Esophagus (tissue), 2 donors: ENCODE data around the gene BLNK. TPM values are rescaled to one million over a fixed set of nuclear protein-coding genes. Genes with fewer than 3 reads are reported as not detected.
"Not testable (repeated sequence)": the region's sequence is repeated elsewhere in the genome, so short reads cannot be mapped to it uniquely, and the experiment has no call there.

Experiments
- H3K27ac ChIP-seq, 2 donors: one replicate each; pipeline ENCODE4 v1.5.1; 2013; ENCODE audit warnings: low read depth in 2 of 2, mild to moderate bottlenecking in 2 of 2, inconsistent platforms in 1 of 2, low read length in 1 of 2, moderate library complexity in 1 of 2
- H3K27me3 ChIP-seq, 2 donors: one replicate each; pipeline ENCODE4 v1.6.1; 2013; ENCODE audit warnings: low read length in 2 of 2, control low read depth in 1 of 2, mild to moderate bottlenecking in 1 of 2; ENCODE audit not compliant: insufficient read depth in 2 of 2, control insufficient read depth in 1 of 2
- H3K36me3 ChIP-seq, 2 donors: one replicate each; pipeline ENCODE4 v1.6.1; 2013; ENCODE audit warnings: low read length in 1 of 2; ENCODE audit not compliant: control insufficient read depth in 2 of 2, insufficient read depth in 2 of 2
- H3K4me1 ChIP-seq, 2 donors: one replicate each; pipeline ENCODE4 v1.6.1; 2013; ENCODE audit warnings: low read length in 1 of 2; ENCODE audit not compliant: control insufficient read depth in 2 of 2, insufficient read depth in 2 of 2
- H3K4me3 ChIP-seq, 2 donors: one replicate each; pipeline ENCODE4 v1.5.1; 2013; ENCODE audit warnings: low read length in 2 of 2, mild to moderate bottlenecking in 2 of 2, low read depth in 1 of 2, moderate library complexity in 1 of 2
- H3K9me3 ChIP-seq, 2 donors: one replicate each; pipeline ENCODE4 v1.6.1; 2013; ENCODE audit warnings: mild to moderate bottlenecking in 2 of 2, low read depth in 1 of 2, low read length in 1 of 2, moderate library complexity in 1 of 2; ENCODE audit not compliant: control insufficient read depth in 2 of 2, insufficient read depth in 1 of 2
- WGBS, 2 donors: extraction: QIAGEN DNeasy Blood & Tissue Kit; methylation state at CpG; one replicate each; pipeline ENCODE4 v1.1.7; 2013; 5-methylcytosine and 5-hydroxymethylcytosine counted together
- polyA plus RNA-seq, 2 donors: library from polyadenylated mRNA; stranded (reverse); fragments of 200-250 nt; gene quantifications; one replicate each; pipeline ENCODE4 v1.2.3, GENCODE V29; 2013
- donor health status: healthy with polysubstance abuse.
- donor health status: Bipolar disorder and iron deficiency.

BLNK gene
- polyA plus RNA-seq, 2 donors: 46.8 to 51.1 TPM

- peaks cover 0 to 10% of the 10 kb centered on the region in 2 donors for H3K36me3 ChIP-seq
- no peaks in the 10 kb centered on the region for H3K4me1 ChIP-seq
- H3K27me3 ChIP-seq: no peaks in the 10 kb centered on the region
- no peak overlapping the region for H3K4me3 ChIP-seq
- no peaks in the 10 kb centered on the region for H3K9me3 ChIP-seq
- H3K27ac ChIP-seq: no peak overlapping the region
- 47 to 69% methylated on average over 1 of the region's 1 CpG for WGBS, 2 donors
These were observed 69.8 kb downstream of the BLNK start for GRCh38 chr10:96201525-96201924.

GRCh38 chr10:96189505-96189904, 81.9 kb downstream of the BLNK start:
- H3K27ac ChIP-seq, H3K27me3 ChIP-seq, H3K36me3 ChIP-seq, H3K9me3 ChIP-seq, H3K4me1 ChIP-seq, H3K4me3 ChIP-seq: not testable (repeated sequence)
- 77 to 79% methylated on average over 1 of the region's 1 CpG for WGBS, 2 donors

GRCh38 chr10:96188916-96189315, 82.5 kb downstream of the BLNK start:
- no peak overlapping the region for H3K4me3 ChIP-seq
- H3K27me3 ChIP-seq: no peaks in the 10 kb centered on the region
- H3K27ac ChIP-seq: no peak overlapping the region
- no peaks in the 10 kb centered on the region for H3K4me1 ChIP-seq
- H3K36me3 ChIP-seq: peaks cover 0 to 1% of the 10 kb centered on the region in 2 donors
- H3K9me3 ChIP-seq: peaks cover 0 to 5% of the 10 kb centered on the region in 2 donors
- WGBS, 2 donors: 88 to 94% methylated on average over 1 of the region's 1 CpG

GRCh38 chr10:96188421-96188820, 82.9 kb downstream of the BLNK start:
- WGBS, 2 donors: 79 to 84% methylated on average over 2 of the region's 2 CpGs
- Histone ChIP-seq H3K27ac (no peak overlapping the region), H3K9me3 (peaks cover 0 to 5% of the 10 kb centered on the region in 2 donors), H3K4me1 (no peaks in the 10 kb centered on the region), H3K27me3 (no peaks in the 10 kb centered on the region), H3K36me3 (peaks cover 0 to 1% of the 10 kb centered on the region in 2 donors), H3K4me3 (no peak overlapping the region)

- H3K9me3 ChIP-seq: peaks cover 0 to 2% of the 10 kb centered on the region in 2 donors
- H3K4me3 ChIP-seq: no peak overlapping the region
- H3K36me3 ChIP-seq: no peaks in the 10 kb centered on the region
- no peaks in the 10 kb centered on the region for H3K27me3 ChIP-seq
- no peaks in the 10 kb centered on the region for H3K4me1 ChIP-seq
- no peak overlapping the region for H3K27ac ChIP-seq
- WGBS, 2 donors: 95 to 96% methylated on average over 1 of the region's 1 CpG
These were observed 94.4 kb downstream of the BLNK start for GRCh38 chr10:96176985-96177384.

GRCh38 chr10:96172666-96173065, 98.7 kb downstream of the BLNK start:
- no peak overlapping the region for H3K27ac ChIP-seq
- no peaks in the 10 kb centered on the region for H3K4me1 ChIP-seq
- H3K9me3 ChIP-seq: peaks cover 2 to 4% of the 10 kb centered on the region in 2 donors
- no peaks in the 10 kb centered on the region for H3K36me3 ChIP-seq
- no peaks in the 10 kb centered on the region for H3K27me3 ChIP-seq
- WGBS, 2 donors: 84 to 89% methylated on average over 1 of the region's 1 CpG
- no peak overlapping the region for H3K4me3 ChIP-seq

- peaks cover 2% of the 10 kb centered on the region in 2 donors for H3K9me3 ChIP-seq
- H3K27ac ChIP-seq: no peak overlapping the region
- no peak overlapping the region for H3K4me3 ChIP-seq
- H3K4me1 ChIP-seq: no peaks in the 10 kb centered on the region
- H3K27me3 ChIP-seq: no peaks in the 10 kb centered on the region
- no peaks in the 10 kb centered on the region for H3K36me3 ChIP-seq
These were observed 101.1 kb downstream of the BLNK start for GRCh38 chr10:96170230-96170629.

GRCh38 chr10:96168546-96168945, 102.8 kb downstream of the BLNK start:
- H3K27ac ChIP-seq: no peak overlapping the region
- H3K36me3 ChIP-seq: no peaks in the 10 kb centered on the region
- no peak overlapping the region for H3K4me3 ChIP-seq
- no peaks in the 10 kb centered on the region for H3K4me1 ChIP-seq
- WGBS, 2 donors: 81 to 83% methylated on average over 1 of the region's 1 CpG
- H3K9me3 ChIP-seq: peaks cover 2% of the 10 kb centered on the region in 2 donors
- no peaks in the 10 kb centered on the region for H3K27me3 ChIP-seq

GRCh38 chr10:96165726-96166125, 105.6 kb downstream of the BLNK start:
- Histone ChIP-seq H3K36me3 (no peaks in the 10 kb centered on the region), H3K4me3 (no peak overlapping the region), H3K27me3 (no peaks in the 10 kb centered on the region), H3K9me3 (peaks cover 2% of the 10 kb centered on the region in 2 donors), H3K4me1 (no peaks in the 10 kb centered on the region), H3K27ac (no peak overlapping the region)
- WGBS, 2 donors: 89 to 97% methylated on average over 6 of the region's 6 CpGs

- Histone ChIP-seq H3K27me3 (no peaks in the 10 kb centered on the region), H3K36me3 (peaks cover 2 to 12% of the 10 kb centered on the region in 2 donors), H3K9me3 (no peaks in the 10 kb centered on the region), H3K4me3 (no peak overlapping the region), H3K4me1 (no peaks in the 10 kb centered on the region), H3K27ac (no peak overlapping the region)
- WGBS, 2 donors: 88 to 100% methylated on average over 1 of the region's 1 CpG
These were observed 118.3 kb downstream of the BLNK start for GRCh38 chr10:96153070-96153469.
